ENCODE results near the gene SLC8A2. TPM values are rescaled to one million over a fixed set of nuclear protein-coding genes. Genes with fewer than 3 reads are reported as not detected.

Gene SLC8A2
- total RNA-seq, 4 donors from 2014 or later = 6.2 to 18.7 (median 10.4) TPM

- peaks cover 0 to 3% (median under 1%) of the 10 kb centered on the region in 4 donors for H3K36me3 ChIP-seq
- DNase-seq (ENCODE audit: extremely low spot score) = no peak
- H3K27ac ChIP-seq (replicated peaks in 1 of 4) = peak overlapping the region; percentile 61 to 77 (median 71)
- TF ChIP-seq POLR2AphosphoS5 (IDR thresholded peaks at IDR 0.05) (no peak), POLR2A (IDR thresholded peaks at IDR 0.05; ENCODE audit: low read depth) (no peak), EP300 (IDR thresholded peaks at IDR 0.05) (no peak)
- peak overlapping the region; percentile 50 to 60 (median 52) for H3K4me3 ChIP-seq
- WGBS = 1% methylated on average over 9 of the region's 16 CpGs
- peaks cover 7 to 47% (median 41%) of the 10 kb centered on the region in 4 donors for H3K4me1 ChIP-seq
- peaks cover 0 to 43% (median 5%) of the 10 kb centered on the region in 4 donors for H3K27me3 ChIP-seq
- H3K9me3 ChIP-seq = no peaks in the 10 kb centered on the region
- intact Hi-C loops (cut with DNase I) = no loop called here
Measured at GRCh38 chr19:47471381-47471732, 336 bp downstream of the SLC8A2 start.

- Histone ChIP-seq H3K27me3 (peaks cover 0 to 43% (median 5%) of the 10 kb centered on the region in 4 donors), H3K27ac (replicated peaks in 1 of 4) (peak overlapping the region in 3 of 4 donors; percentile 67 to 77 (median 75))
- no peak for TF ChIP-seq CTCF (IDR thresholded peaks at IDR 0.05)
- no peak for TF ChIP-seq POLR2A (IDR thresholded peaks at IDR 0.05; ENCODE audit: low read depth)
- no peak for TF ChIP-seq POLR2AphosphoS5 (IDR thresholded peaks at IDR 0.05)
- no peak for TF ChIP-seq EP300 (IDR thresholded peaks at IDR 0.05)
Measured at GRCh38 chr19:47470447-47471195, 1.1 kb downstream of the SLC8A2 start.

GRCh38 chr19:47469719-47470118, 2.0 kb downstream of the SLC8A2 start:
- WGBS = 33% methylated on average over 1 of the region's 12 CpGs
- peaks cover 7 to 47% (median 41%) of the 10 kb centered on the region in 4 donors for H3K4me1 ChIP-seq
- H3K27me3 ChIP-seq = peaks cover 0 to 43% (median 5%) of the 10 kb centered on the region in 4 donors
- H3K27ac ChIP-seq (replicated peaks in 1 of 4) = peak overlapping the region in 3 of 4 donors; percentile 44 to 77 (median 50)
- intact Hi-C loops (cut with DNase I) = no loop called here
- TF ChIP-seq EP300 (IDR thresholded peaks at IDR 0.05) (no peak), POLR2A (IDR thresholded peaks at IDR 0.05; ENCODE audit: low read depth) (no peak), CTCF (IDR thresholded peaks at IDR 0.05) (no peak)
- DNase-seq (ENCODE audit: extremely low spot score) = no peak
- H3K9me3 ChIP-seq = no peaks in the 10 kb centered on the region
- no peak overlapping the region for H3K4me3 ChIP-seq
- H3K36me3 ChIP-seq = peaks cover 0 to 8% (median 0%) of the 10 kb centered on the region in 4 donors

More at GRCh38 chr19:47470447-47471195, 1.1 kb downstream of the SLC8A2 start:
- DNase-seq (ENCODE audit: extremely low spot score) = no peak
- WGBS = 24% methylated on average over 13 of the region's 13 CpGs
- Histone ChIP-seq H3K36me3 (peaks cover 0 to 4% (median 2%) of the 10 kb centered on the region in 4 donors), H3K4me3 (peak overlapping the region; percentile 50 to 60 (median 52)), H3K4me1 (peaks cover 7 to 47% (median 41%) of the 10 kb centered on the region in 4 donors), H3K9me3 (no peaks in the 10 kb centered on the region)
- intact Hi-C loops (cut with DNase I) = no loop called here

GRCh38 chr19:47469363-47469700, 2.4 kb downstream of the SLC8A2 start:
- WGBS = 17% methylated on average over 6 of the region's 6 CpGs
- intact Hi-C loops (cut with DNase I) = no loop called here
- TF ChIP-seq EP300 (IDR thresholded peaks at IDR 0.05) (no peak), CTCF (IDR thresholded peaks at IDR 0.05) (no peak), POLR2A (IDR thresholded peaks at IDR 0.05; ENCODE audit: low read depth) (no peak), POLR2AphosphoS5 (IDR thresholded peaks at IDR 0.05) (no peak)
- H3K27ac ChIP-seq (replicated peaks in 1 of 4) = peak overlapping the region in 3 of 4 donors; percentile 44 to 77 (median 50)
- H3K4me3 ChIP-seq = no peak overlapping the region
- peaks cover 0 to 8% (median 0%) of the 10 kb centered on the region in 4 donors for H3K36me3 ChIP-seq
- peaks cover 0 to 43% (median 5%) of the 10 kb centered on the region in 4 donors for H3K27me3 ChIP-seq
- DNase-seq (ENCODE audit: extremely low spot score) = no peak
- H3K9me3 ChIP-seq = no peaks in the 10 kb centered on the region
- peaks cover 7 to 47% (median 41%) of the 10 kb centered on the region in 4 donors for H3K4me1 ChIP-seq

GRCh38 chr19:47467914-47468313, 3.8 kb downstream of the SLC8A2 start:
- no peak overlapping the region for H3K4me3 ChIP-seq
- no peaks in the 10 kb centered on the region for H3K9me3 ChIP-seq
- intact Hi-C loops (cut with DNase I) = no loop called here
- no peak overlapping the region for H3K27ac ChIP-seq (replicated peaks in 1 of 4)
- TF ChIP-seq POLR2AphosphoS5 (IDR thresholded peaks at IDR 0.05) (no peak), EP300 (IDR thresholded peaks at IDR 0.05) (no peak), POLR2A (IDR thresholded peaks at IDR 0.05; ENCODE audit: low read depth) (no peak)
- 65% methylated on average over 9 of the region's 9 CpGs for WGBS
- peaks cover 0 to 33% (median 5%) of the 10 kb centered on the region in 4 donors for H3K27me3 ChIP-seq
- H3K4me1 ChIP-seq = peaks cover 7 to 46% (median 41%) of the 10 kb centered on the region in 4 donors
- H3K36me3 ChIP-seq = peaks cover 0 to 8% (median 0%) of the 10 kb centered on the region in 4 donors
- DNase-seq (ENCODE audit: extremely low spot score) = no peak
